Dedifferentiated amniotic fluid mesenchymal stem cell (primary cell): ENCODE results near the gene PSMA3.
A peak's percentile ranks its signal among the peaks of the same experiment; 100 is the strongest.
"Not testable (repeated sequence)": the region's sequence is repeated elsewhere in the genome, so short reads cannot be mapped to it uniquely, and the experiment has no call there.

Source experiments
- DNase-seq: peaks from one replicate; pipeline ENCODE4 v3.0.0-alpha.2; 2016; ENCODE audit errors: extremely low spot score

The PSMA3 gene

GRCh38 chr14:58244556-58245387 lies at the start of gene PSMA3:
Gene PSMA3, plus strand, starts transcription at chr14:58244843. Its CDS starts 78 bp downstream, at chr14:58244921.
- peak; percentile 99 for DNase-seq

GRCh38 chr14:58196198-58196597 lies 48.4 kb upstream of the PSMA3 start:
- DNase-seq: no peak

- no peak for DNase-seq
These were observed 46.6 kb upstream of the PSMA3 start for GRCh38 chr14:58198086-58198485.

GRCh38 chr14:58199726-58200479 lies 44.7 kb upstream of the PSMA3 start, which contains the start of gene ACTR10:
Gene ACTR10, plus strand, starts transcription at chr14:58200149. Its CDS starts 69 bp downstream, at chr14:58200218.
- DNase-seq: peak; percentile 51

GRCh38 chr14:58200480-58200841 lies 44.2 kb upstream of the PSMA3 start:
- no peak for DNase-seq

- DNase-seq: no peak
These were observed 43.8 kb upstream of the PSMA3 start for GRCh38 chr14:58200846-58201245.

- no peak for DNase-seq
These were observed 31.5 kb upstream of the PSMA3 start for GRCh38 chr14:58213176-58213575.

- DNase-seq: no peak
These were observed 29.3 kb upstream of the PSMA3 start for GRCh38 chr14:58215191-58215914.

- DNase-seq: no peak
These were observed 28.1 kb upstream of the PSMA3 start for GRCh38 chr14:58216544-58216943.

- no peak for DNase-seq
These were observed 17.4 kb upstream of the PSMA3 start for GRCh38 chr14:58227096-58227819.

- no peak for DNase-seq
These were observed 6.1 kb upstream of the PSMA3 start for GRCh38 chr14:58238252-58239243.

GRCh38 chr14:58239244-58240195 lies 5.1 kb upstream of the PSMA3 start:
- DNase-seq: peak; percentile 74

- no peak for DNase-seq
These were observed 670 bp upstream of the PSMA3 start for GRCh38 chr14:58243790-58244555.

- no peak for DNase-seq
These were observed 919 bp downstream of the PSMA3 start for GRCh38 chr14:58245562-58245961.

- DNase-seq: no peak
These were observed 5.0 kb downstream of the PSMA3 start for GRCh38 chr14:58249611-58250010.

- no peak for DNase-seq
These were observed 13.5 kb downstream of the PSMA3 start for GRCh38 chr14:58258156-58258555.

GRCh38 chr14:58262005-58262404 lies 17.4 kb downstream of the PSMA3 start:
- not testable (repeated sequence) for DNase-seq

- DNase-seq: no peak
These were observed 20.8 kb downstream of the PSMA3 start for GRCh38 chr14:58265401-58265800.
